ENCODE results near the gene EPS15. TPM values are rescaled to one million over a fixed set of nuclear protein-coding genes. Genes with fewer than 3 reads are reported as not detected.

EPS15 gene
- total and polyA plus RNA-seq, 2 of the 8 experiments (the other 6 are each of a cell fraction or from before 2014, with no cell fraction given) = 15.9 to 57.2 TPM

- Histone ChIP-seq H2BK120ac (replicated peaks; ENCODE audit: low read depth, low read length) (no peak overlapping the region), H4K8ac (ENCODE audit: extremely low read depth, insufficient read depth, low read length) (no peak overlapping the region), H4K5ac (ENCODE audit: insufficient read length, low read depth, low read length) (no peak overlapping the region), H2BK5ac (ENCODE audit: low read depth, low read length) (no peak overlapping the region), H3K4ac (replicated peaks; ENCODE audit: insufficient read length, low read depth, low read length) (no peak overlapping the region), H2BK20ac (ENCODE audit: low read length) (no peak overlapping the region), H2AK5ac (ENCODE audit: low read depth, low read length) (no peak overlapping the region), H3K14ac (ENCODE audit: insufficient read length) (no peak overlapping the region), H3K79me1 (ENCODE audit: low read depth, low read length) (no peaks in the 10 kb centered on the region), H3K27me3 (replicated peaks in 1 of 4; ENCODE audit: control insufficient read depth in 3 of 4, extremely low read depth in 1 of 4, insufficient read depth in 3 of 4, low read length in 3 of 4) (no peaks in the 10 kb centered on the region), H3K4me2 (ENCODE audit: insufficient read depth in 1 of 2, low read depth in 2 of 2, low read length in 2 of 2) (no peak overlapping the region), H3K56ac (replicated peaks; ENCODE audit: insufficient read length, low read depth, low read length) (no peak overlapping the region), H4K20me1 (replicated peaks in 1 of 2; ENCODE audit: control insufficient read depth in 1 of 2, insufficient read depth in 2 of 2, low read length in 2 of 2) (no peaks in the 10 kb centered on the region), H4K91ac (replicated peaks; ENCODE audit: insufficient read length, low read length) (no peak overlapping the region), H3K23ac (ENCODE audit: insufficient read length) (no peak overlapping the region), H3K9me3 (ENCODE audit: insufficient read depth in 2 of 2, low read depth in 1 of 2, low read length in 1 of 2) (peaks cover 13 to 16% of the 10 kb centered on the region in 2 experiments), H3K27ac (ENCODE audit: low read depth, low read length) (no peak overlapping the region), H3K23me2 (ENCODE audit: low read depth, low read length) (no peaks in the 10 kb centered on the region), H3K79me2 (ENCODE audit: control insufficient read depth in 1 of 2, insufficient read depth in 2 of 2, low read length in 2 of 2) (no peaks in the 10 kb centered on the region; a peak in 1 of 4 replicates), H3K4me3 (ENCODE audit: extremely low read depth in 1 of 4, insufficient read depth in 2 of 4, low read depth in 3 of 4, low read length in 4 of 4) (no peak overlapping the region), H3K4me1 (replicated peaks in 1 of 4; ENCODE audit: control insufficient read depth in 3 of 4, insufficient read depth in 4 of 4, low read length in 3 of 4) (no peaks in the 10 kb centered on the region), H2AFZ (ENCODE audit: low read length) (no peak overlapping the region), H3K9ac (replicated peaks in 1 of 4; ENCODE audit: extremely low read depth in 1 of 4, low read depth in 3 of 4, low read length in 3 of 4) (no peak overlapping the region), H3K18ac (ENCODE audit: extremely low read depth, low read length) (no peak overlapping the region), H2BK12ac (ENCODE audit: low read depth, low read length) (no peak overlapping the region), H2BK15ac (ENCODE audit: low read length) (no peak overlapping the region), H3K36me3 (ENCODE audit: control insufficient read depth in 2 of 4, insufficient read depth in 4 of 4, low read length in 3 of 4) (peaks cover 0 to 26% (median 12%) of the 10 kb centered on the region in 4 experiments; a peak in 4 of 8 replicates)
- ChIA-PET CTCF (ENCODE audit: partially characterized antibody) (no interaction called here), POLR2A (ENCODE audit: partially characterized antibody) (no interaction called here)
- 95% methylated on average over 2 of the region's 2 CpGs; no CpG with 5 or more reads in 1 of the 2 experiments for WGBS, 2 experiments (ENCODE audit: extremely low coverage in 1 of 2, insufficient coverage in 1 of 2, insufficient read length in 1 of 2, insufficient replicate concordance in 2 of 2, low coverage in 1 of 2, low lambda C conversion rate in 2 of 2, missing lambda C conversion rate in 1 of 2)
- no peak for TF ChIP-seq SUZ12 (IDR thresholded peaks at IDR 0.05; ENCODE audit: low read length)
- TF ChIP-seq FOSL1 (IDR thresholded peaks at IDR 0.05; ENCODE audit: insufficient read depth, low read depth, low read length) = no peak
- FAIRE-seq (no peak), DNase-seq (ENCODE audit: low read depth in 1 of 2, low spot score in 2 of 2) (no peak)
Observed at GRCh38 chr1:51385776-51386175, 133.3 kb downstream of the EPS15 start.

All from H1 (cell line).